HepG2 (cell line): ENCODE measurements around the gene FIBP. TPM values are rescaled to one million over a fixed set of nuclear protein-coding genes. Genes with fewer than 3 reads are reported as not detected.

Experiments
- CEBPG ChIP-seq: IDR thresholded peaks from 2 replicates; pipeline ENCODE4 v1.6.1; 2016
- EED ChIP-seq: sonication (generic); formaldehyde crosslinking; IDR thresholded peaks from 2 replicates; pipeline ENCODE4 v1.5.0; 2020; ENCODE audit warnings: mild to moderate bottlenecking, missing genetic modification reagents
- FLYWCH1 ChIP-seq: sonication (generic); formaldehyde crosslinking; IDR thresholded peaks from 2 replicates; pipeline ENCODE4 v1.8.1; 2023; ENCODE audit warnings: mild to moderate bottlenecking, missing genetic modification reagents
- FOSL1 ChIP-seq: sonication (generic); formaldehyde crosslinking; IDR thresholded peaks from 2 replicates; pipeline ENCODE4 v1.9.0; 2021; ENCODE audit warnings: missing genetic modification reagents, borderline replicate concordance
- GABPA ChIP-seq, 2 experiments: IDR thresholded peaks; 2 replicates each; pipeline ENCODE4 v1.6.1; 2011 to 2016; ENCODE audit warnings: low read depth in 2 of 2, low read length in 1 of 2, missing biosample characterization in 1 of 2, missing genetic modification characterization in 1 of 2
- GATAD2A ChIP-seq: IDR thresholded peaks from 2 replicates; pipeline ENCODE4 v1.6.1; 2016
- GLMP ChIP-seq: sonication (generic); formaldehyde crosslinking; IDR thresholded peaks from 2 replicates; pipeline ENCODE4 v1.9.0; 2021; ENCODE audit warnings: missing genetic modification reagents, mild to moderate bottlenecking, borderline replicate concordance
- ISX ChIP-seq: sonication (generic); formaldehyde crosslinking; conservative IDR thresholded peaks from 2 replicates; pipeline ENCODE4 v1.5.0; 2020; ENCODE audit warnings: missing genetic modification reagents
- KAT2B ChIP-seq: fragments of 150-350 bp; IDR thresholded peaks from 2 replicates; pipeline ENCODE4 v1.6.1; 2014; ENCODE audit warnings: low read depth, low read length, borderline replicate concordance
- MATR3 ChIP-seq: sonication (generic); formaldehyde crosslinking; IDR thresholded peaks from 2 replicates; pipeline ENCODE4 v1.4.0; 2020; ENCODE audit warnings: missing genetic modification reagents
- MXI1 ChIP-seq: IDR thresholded peaks from 3 replicates; pipeline ENCODE4 v1.6.1; 2012; ENCODE audit warnings: low read depth, low read length, inconsistent platforms, borderline replicate concordance
- NFE2 ChIP-seq: sonication (generic); formaldehyde crosslinking; IDR thresholded peaks from 2 replicates; pipeline ENCODE4 v1.4.0; 2020; ENCODE audit warnings: missing genetic modification reagents
- NKX3-1 ChIP-seq: sonication (generic); formaldehyde crosslinking; IDR thresholded peaks from 2 replicates; pipeline ENCODE4 v1.5.0; 2020; ENCODE audit warnings: missing genetic modification reagents
- PAX8 ChIP-seq: sonication (generic); formaldehyde crosslinking; IDR thresholded peaks from 2 replicates; pipeline ENCODE4 v1.8.0; 2022; ENCODE audit warnings: mild to moderate bottlenecking, missing genetic modification reagents, borderline replicate concordance
- PLSCR1 ChIP-seq: sonication (generic); formaldehyde crosslinking; IDR thresholded peaks from 2 replicates; pipeline ENCODE4 v1.5.0; 2020; ENCODE audit warnings: missing genetic modification reagents, mild to moderate bottlenecking, borderline replicate concordance
- RBM22 ChIP-seq: fragments of 200-400 bp; formaldehyde crosslinking; optimal IDR thresholded peaks from 2 replicates; pipeline ENCODE3; 2017; ENCODE audit warnings: mild to moderate bottlenecking, low read length, moderate library complexity
- RFX3 ChIP-seq: IDR thresholded peaks from 2 replicates; pipeline ENCODE4 v1.6.1; 2016; ENCODE audit warnings: missing biosample characterization, missing genetic modification reagents
- RFX5 ChIP-seq: IDR thresholded peaks from 2 replicates; pipeline ENCODE4 v1.6.1; 2011; ENCODE audit warnings: low read depth, low read length, improper control_type of control experiment
- SAP130 ChIP-seq: IDR thresholded peaks from 2 replicates; pipeline ENCODE4 v1.6.1; 2016; ENCODE audit warnings: low read depth
- SMARCE1 ChIP-seq: fragments of 450-650 bp; IDR thresholded peaks from 2 replicates; pipeline ENCODE4 v1.6.1; 2017; ENCODE audit warnings: borderline replicate concordance
- SOX5 ChIP-seq: IDR thresholded peaks from 2 replicates; pipeline ENCODE4 v1.6.1; 2016; ENCODE audit warnings: borderline replicate concordance
- STAT6 ChIP-seq: sonication (generic); formaldehyde crosslinking; IDR thresholded peaks from 2 replicates; pipeline ENCODE4 v1.4.0; 2020; ENCODE audit warnings: missing genetic modification reagents, mild to moderate bottlenecking, borderline replicate concordance
- TARDBP ChIP-seq: sonication (generic); formaldehyde crosslinking; IDR thresholded peaks from 2 replicates; pipeline ENCODE4 v1.8.0; 2022; ENCODE audit warnings: mild to moderate bottlenecking, missing genetic modification reagents
- XBP1 ChIP-seq: sonication (generic); formaldehyde crosslinking; IDR thresholded peaks from 2 replicates; pipeline ENCODE4 v1.5.0; 2020; ENCODE audit warnings: missing genetic modification reagents
- ZC3H4 ChIP-seq: sonication (generic); formaldehyde crosslinking; IDR thresholded peaks from 2 replicates; pipeline ENCODE4 v1.4.0; 2020; ENCODE audit warnings: missing genetic modification reagents, borderline replicate concordance
- ZNF18 ChIP-seq: sonication (generic); formaldehyde crosslinking; IDR thresholded peaks from 2 replicates; pipeline ENCODE4 v1.8.0; 2022; ENCODE audit warnings: mild to moderate bottlenecking, missing genetic modification reagents; ENCODE audit not compliant: insufficient replicate concordance
- ZNF530 ChIP-seq: sonication (generic); formaldehyde crosslinking; IDR thresholded peaks from 2 replicates; pipeline ENCODE4 v1.5.0; 2020; ENCODE audit warnings: low read depth, mild to moderate bottlenecking, missing genetic modification reagents
- polyA plus RNA-seq, 8 experiments: library from polyadenylated mRNA; depleted of rRNA in 3 of 8; stranded (reverse) in 7 of 8; unstranded in 1 of 8; fragments of >200 nt; fragmentation: Illumina TruSeq in 4 of 8; extraction: Trizol in 4 of 8; gene quantifications; 2 replicates each; pipeline versions ENCODE4 v1.2.1 to v1.2.3, GENCODE V29; 2011 to 2016; ENCODE audit warnings: low read depth in 4 of 8, missing spikeins in 1 of 8, mixed read lengths in 1 of 8; ENCODE audit not compliant: insufficient read depth in 1 of 8
- total RNA-seq, 5 experiments: library from RNA; depleted of rRNA; stranded (reverse); fragments of >200 nt; fragmentation: Illumina TruSeq; extraction: Trizol; gene quantifications; 2 replicates each; pipeline ENCODE4 v1.2.3, GENCODE V29; 2016; ENCODE audit warnings: low read depth in 1 of 5

FIBP gene
- total and polyA plus RNA-seq, 2 of the 13 experiments (the other 11 are each of a cell fraction or from before 2014, with no cell fraction given), result 42.9 to 62.1 TPM

GRCh38 chr11:65888163-65888814, at the start of gene FIBP (continued):
- no peak for TF ChIP-seq RBM22
- TF ChIP-seq ISX, result no peak
- TF ChIP-seq CEBPG (CRISPR knock-in tag), result 0 out of 2 replicates have a peak, but pooled peaks have one; percentile 5
- TF ChIP-seq SAP130 (CRISPR knock-in tag), result peak; percentile 85
- no peak for TF ChIP-seq ZC3H4 (CRISPR knock-in tag)
- no peak; the same call in 1 of the 2 replicates for TF ChIP-seq NKX3-1
- TF ChIP-seq SOX5 (CRISPR knock-in tag), result no peak
- TF ChIP-seq MATR3 (CRISPR knock-in tag), result no peak
- no peak for TF ChIP-seq ZNF530 (CRISPR knock-in tag)
- TF ChIP-seq PLSCR1, result no peak
- TF ChIP-seq XBP1 (CRISPR knock-in tag), result no peak
- no peak for TF ChIP-seq RFX5
- TF ChIP-seq NFE2 (CRISPR knock-in tag), result no peak
- no peak for TF ChIP-seq GLMP (CRISPR knock-in tag)
- no peak for TF ChIP-seq PAX8 (CRISPR knock-in tag)
- TF ChIP-seq TARDBP (CRISPR knock-in tag), result peak; percentile 64; the same call in 1 of the 2 replicates
- no peak for TF ChIP-seq GABPA (IDR thresholded peaks at IDR 0.05; ENCODE audit: low read depth, low read length)
- TF ChIP-seq GABPA (CRISPR knock-in tag; IDR thresholded peaks at IDR 0.05; ENCODE audit: low read depth), result peak; percentile 93
- TF ChIP-seq RFX3, result no peak
- 0 out of 2 replicates have a peak, but pooled peaks have one; percentile 77 for TF ChIP-seq STAT6
- TF ChIP-seq FOSL1 (CRISPR knock-in tag), result no peak
- TF ChIP-seq SMARCE1, result no peak
- no peak for TF ChIP-seq EED (CRISPR knock-in tag)
- peak; percentile 22 for TF ChIP-seq ZNF18 (CRISPR knock-in tag)
- no peak for TF ChIP-seq KAT2B
- TF ChIP-seq FLYWCH1 (CRISPR knock-in tag), result no peak
- TF ChIP-seq GATAD2A (CRISPR knock-in tag), result peak; percentile 35
- peak; percentile 70; the same call in 1 of the 3 replicates for TF ChIP-seq MXI1
